GM12872 (cell line): ENCODE measurements around the gene CD14.

Source experiments
- TF ChIP-seq, protein P1 (sequence below): IDR thresholded peaks from 3 replicates; pipeline ENCODE4 v1.5.1; 2011; ENCODE audit warnings: low read depth, mild to moderate bottlenecking, low read length, moderate library complexity; ENCODE audit not compliant: insufficient read depth

Gene CD14

DNA sequence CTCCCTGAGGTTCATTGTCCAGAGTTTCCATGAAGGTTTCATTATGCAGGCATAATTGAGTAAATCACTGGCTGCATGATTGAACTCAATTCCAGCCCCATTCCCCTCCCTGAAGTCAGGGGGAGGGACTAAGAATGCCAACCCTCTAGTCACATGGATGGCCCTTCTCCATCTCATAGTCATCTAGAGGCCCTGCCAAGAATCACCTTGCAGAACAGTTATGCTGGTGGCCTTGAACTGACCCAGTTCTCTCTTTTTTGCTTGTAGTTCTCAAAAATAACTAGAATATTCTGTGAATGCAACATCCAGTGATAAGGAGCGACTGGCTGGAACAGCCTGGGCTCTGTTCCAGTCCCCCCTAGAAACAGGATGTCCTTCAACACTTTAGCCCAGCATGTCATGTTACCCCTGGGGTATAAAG lies 36.6 kb downstream of the CD14 start:
- TF ChIP-seq, protein P1, sequence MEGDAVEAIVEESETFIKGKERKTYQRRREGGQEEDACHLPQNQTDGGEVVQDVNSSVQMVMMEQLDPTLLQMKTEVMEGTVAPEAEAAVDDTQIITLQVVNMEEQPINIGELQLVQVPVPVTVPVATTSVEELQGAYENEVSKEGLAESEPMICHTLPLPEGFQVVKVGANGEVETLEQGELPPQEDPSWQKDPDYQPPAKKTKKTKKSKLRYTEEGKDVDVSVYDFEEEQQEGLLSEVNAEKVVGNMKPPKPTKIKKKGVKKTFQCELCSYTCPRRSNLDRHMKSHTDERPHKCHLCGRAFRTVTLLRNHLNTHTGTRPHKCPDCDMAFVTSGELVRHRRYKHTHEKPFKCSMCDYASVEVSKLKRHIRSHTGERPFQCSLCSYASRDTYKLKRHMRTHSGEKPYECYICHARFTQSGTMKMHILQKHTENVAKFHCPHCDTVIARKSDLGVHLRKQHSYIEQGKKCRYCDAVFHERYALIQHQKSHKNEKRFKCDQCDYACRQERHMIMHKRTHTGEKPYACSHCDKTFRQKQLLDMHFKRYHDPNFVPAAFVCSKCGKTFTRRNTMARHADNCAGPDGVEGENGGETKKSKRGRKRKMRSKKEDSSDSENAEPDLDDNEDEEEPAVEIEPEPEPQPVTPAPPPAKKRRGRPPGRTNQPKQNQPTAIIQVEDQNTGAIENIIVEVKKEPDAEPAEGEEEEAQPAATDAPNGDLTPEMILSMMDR, result no peak

DNA sequence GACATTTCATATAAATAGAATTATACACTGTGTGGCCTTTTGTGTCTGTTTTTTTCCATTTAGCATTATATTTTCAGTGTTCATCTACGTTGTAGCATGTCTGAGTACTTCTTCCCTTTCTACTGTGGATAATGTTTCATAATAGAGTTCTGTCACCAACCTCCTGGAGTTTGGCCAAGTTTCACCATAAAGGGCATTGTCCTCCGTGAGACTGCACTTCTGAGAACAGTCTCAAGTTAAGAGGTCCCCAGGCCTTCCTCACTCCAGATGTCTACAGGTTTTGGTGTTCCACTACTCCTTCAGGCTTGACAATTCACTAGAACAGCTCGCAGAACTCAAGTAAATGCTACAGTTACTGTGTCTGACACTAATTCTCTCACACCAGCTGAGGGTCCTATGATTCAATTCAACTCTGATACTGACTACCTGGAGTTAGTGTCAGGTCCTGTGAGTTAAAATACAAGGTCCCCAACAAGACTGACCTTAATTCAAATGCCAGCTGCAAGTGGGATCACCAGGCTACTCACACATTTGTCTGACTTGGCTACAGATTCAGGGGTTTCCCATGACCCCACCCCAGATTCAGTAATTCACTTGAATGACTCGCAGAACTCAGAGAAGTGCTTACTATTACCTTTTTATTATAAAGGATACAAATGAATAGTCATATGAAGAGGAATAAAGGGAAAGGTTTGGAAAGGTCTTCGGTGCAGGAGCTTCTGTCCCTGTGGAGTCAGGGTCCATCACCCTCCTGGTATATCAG lies 37.3 kb downstream of the CD14 start:
- TF ChIP-seq, protein P1, result no peak

DNA sequence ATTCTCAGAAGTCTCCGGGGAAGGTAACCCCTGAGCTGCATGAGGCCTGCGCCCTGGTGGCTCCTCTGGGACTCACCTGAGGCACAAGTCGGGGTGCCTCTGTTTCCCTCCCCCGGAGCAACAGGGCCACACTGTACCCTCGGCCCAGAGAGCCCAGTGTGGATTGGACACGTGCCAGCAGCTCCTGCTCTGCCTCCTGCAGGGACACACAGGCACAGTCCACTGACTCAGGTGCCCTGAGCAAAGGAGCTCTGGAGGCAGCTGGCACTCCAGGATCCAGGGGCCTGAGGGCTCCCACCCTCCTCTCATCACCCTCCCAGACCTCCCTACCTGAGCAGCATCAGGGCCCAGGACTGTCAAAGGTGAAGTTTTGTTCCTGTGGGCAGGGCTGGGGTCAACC lies 38.8 kb downstream of the CD14 start:
- TF ChIP-seq, protein P1, result no peak

DNA sequence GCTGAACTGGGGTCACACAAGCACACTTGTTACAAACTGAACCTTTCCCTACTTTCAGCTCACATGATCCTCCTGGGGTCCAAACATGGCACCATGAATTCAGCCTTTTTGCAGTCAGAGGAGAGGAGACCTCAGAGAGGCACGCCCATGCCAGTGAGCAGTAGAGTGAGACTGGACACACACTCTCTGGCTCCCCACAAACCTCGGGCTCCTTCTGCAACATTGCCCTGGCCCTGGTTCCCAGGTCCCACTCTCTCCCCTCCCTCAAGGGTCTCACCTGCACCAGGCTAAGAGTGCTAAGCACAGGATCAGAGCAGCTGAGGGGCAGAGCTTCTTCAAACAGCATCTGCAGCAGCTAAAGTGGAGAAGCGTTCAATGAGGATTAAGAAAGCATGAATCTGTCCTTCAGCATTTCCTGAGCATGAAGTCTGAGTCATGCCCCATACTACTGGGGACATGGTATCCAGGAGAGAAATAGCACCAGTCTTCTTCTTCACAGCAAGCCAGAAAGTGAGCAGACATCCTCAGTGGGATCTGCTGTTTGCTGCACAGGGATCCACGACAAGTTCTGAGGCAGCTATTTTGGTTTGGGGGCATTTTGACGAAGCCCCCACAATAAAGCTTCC lies 41.1 kb downstream of the CD14 start:
- TF ChIP-seq, protein P1, result no peak

DNA sequence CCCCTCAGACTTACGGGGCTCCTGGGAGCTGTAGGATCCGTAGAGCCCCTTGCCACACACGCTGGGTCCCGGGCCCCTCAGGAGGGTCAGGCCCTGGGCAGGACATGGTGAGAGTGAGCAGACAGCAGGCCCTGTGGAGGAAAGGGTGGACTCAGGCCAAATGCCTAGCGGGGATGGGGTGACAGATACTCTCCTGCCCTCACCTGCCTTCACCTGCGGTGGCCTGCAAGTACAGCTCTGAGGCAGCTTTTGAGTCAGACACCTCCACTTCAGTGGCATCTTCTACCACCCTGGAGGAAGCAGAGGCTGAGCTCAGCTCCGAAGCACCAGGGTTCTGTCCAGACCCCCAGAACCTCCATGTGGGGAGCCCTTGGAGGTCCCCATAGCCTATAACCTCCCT lies 42.1 kb downstream of the CD14 start:
- TF ChIP-seq, protein P1, result no peak

DNA sequence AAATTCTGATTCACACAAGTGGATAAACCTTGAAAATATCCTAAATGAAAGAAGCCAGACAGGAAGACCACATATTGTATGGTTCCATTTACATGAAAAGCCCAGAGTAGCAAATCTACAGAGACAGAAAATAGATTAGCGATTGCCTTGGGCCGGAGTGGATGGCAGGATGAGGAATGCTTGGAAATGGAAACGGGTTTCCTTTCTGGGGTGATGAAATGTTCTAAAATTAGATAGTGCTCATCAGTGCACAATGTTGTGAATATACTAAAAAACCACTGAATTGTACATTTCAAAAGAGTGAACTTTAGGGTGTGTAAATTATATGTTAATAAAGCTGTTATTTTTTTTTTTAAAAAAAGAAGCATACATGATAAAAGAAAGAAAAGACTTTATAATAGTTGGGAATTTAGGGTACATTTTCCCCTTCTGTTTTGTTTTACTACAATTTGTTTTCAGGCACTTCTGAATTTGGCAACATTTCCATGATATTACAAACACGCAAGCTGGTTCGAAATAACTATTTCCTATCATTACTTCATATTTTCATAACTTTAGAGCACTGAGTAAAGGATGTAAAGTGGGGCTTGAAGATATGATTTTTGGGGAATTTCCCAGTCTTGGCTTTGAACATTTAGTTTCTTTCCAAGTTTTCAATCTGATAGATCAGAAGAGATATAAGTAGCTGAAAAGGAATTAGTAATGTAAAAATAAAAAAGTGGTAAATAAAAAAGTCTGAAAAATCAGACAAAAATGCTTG lies 44.5 kb downstream of the CD14 start:
- TF ChIP-seq, protein P1, result no peak

DNA sequence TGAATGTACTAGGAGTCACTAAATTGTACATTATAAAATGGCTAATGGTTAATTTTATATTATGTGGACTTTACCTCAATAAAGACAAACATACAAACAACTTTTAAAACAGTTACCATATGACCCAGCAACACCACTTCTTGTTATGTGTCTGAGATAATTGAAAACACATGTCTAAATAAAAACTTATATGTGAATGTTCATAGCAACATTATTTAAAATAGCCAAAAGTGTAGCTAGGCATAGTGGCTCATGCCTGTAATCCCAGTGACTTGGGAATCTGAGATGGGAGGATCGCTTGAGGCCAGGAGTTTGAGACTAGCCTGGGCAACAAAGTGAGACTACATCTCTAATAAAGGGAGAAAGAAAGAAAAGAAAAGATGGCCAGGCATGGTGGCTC lies 45.5 kb downstream of the CD14 start:
- TF ChIP-seq, protein P1, result no peak
